Neural cell (in vitro differentiated cells): Measurements from ENCODE around the gene SNX14. TPM values are rescaled to one million over a fixed set of nuclear protein-coding genes. Genes with fewer than 3 reads are reported as not detected.

Experiments used
- H2AFZ ChIP-seq: fragments of 200-600, 300-800 bp; sonication (generic), shearing (Covaris generic); 2 replicates; pipeline ENCODE4 v1.6.0; 2014; ENCODE audit warnings: low read depth, mild to moderate bottlenecking, antibody characterized with exemption, low read length, moderate library complexity
- H3F3A ChIP-seq: fragments of 200-600 bp; shearing (Covaris generic); 2 replicates; pipeline ENCODE4 v1.6.1; 2016; ENCODE audit warnings: mild to moderate bottlenecking, moderate library complexity, mixed read lengths, antibody characterized with exemption, low read length; ENCODE audit not compliant: insufficient read depth, poor library complexity, severe bottlenecking
- H3K27ac ChIP-seq: fragments of 200-600, 300-800 bp; sonication (generic), shearing (Covaris generic); 2 replicates; pipeline ENCODE4 v1.5.1; 2014; ENCODE audit warnings: mild to moderate bottlenecking, low read length, moderate library complexity
- H3K27me3 ChIP-seq: fragments of 300-800, 200-600 bp; sonication (generic), shearing (Covaris generic); 2 replicates; pipeline ENCODE4 v1.6.0; 2014; ENCODE audit warnings: mild to moderate bottlenecking, low read depth, low read length, moderate library complexity; ENCODE audit not compliant: insufficient read depth
- H3K36me3 ChIP-seq: fragments of 300-800, 200-600 bp; sonication (generic), shearing (Covaris generic); 2 replicates; pipeline ENCODE4 v1.5.1; 2014; ENCODE audit warnings: mild to moderate bottlenecking, antibody characterized with exemption, low read length, moderate library complexity; ENCODE audit not compliant: insufficient read depth
- H3K4me2 ChIP-seq: fragments of 300-800, 200-600 bp; sonication (generic), shearing (Covaris generic); 2 replicates; pipeline ENCODE4 v1.6.0; 2014; ENCODE audit warnings: mild to moderate bottlenecking, low read length
- H3K4me3 ChIP-seq: fragments of 300-800, 200-600 bp; sonication (generic), shearing (Covaris generic); 2 replicates; pipeline ENCODE4 v1.5.1; 2014; ENCODE audit warnings: mild to moderate bottlenecking, low read length, moderate library complexity
- H3K79me2 ChIP-seq: fragments of 200-600 bp; shearing (Covaris generic); replicated peaks from 2 replicates; pipeline ENCODE4 v1.6.0; 2014; ENCODE audit warnings: mild to moderate bottlenecking, low read length, moderate library complexity; ENCODE audit not compliant: insufficient read depth
- H3K9ac ChIP-seq: fragments of 300-800, 200-600 bp; sonication (generic), shearing (Covaris generic); 2 replicates; pipeline ENCODE4 v1.6.1; 2016; ENCODE audit warnings: mild to moderate bottlenecking, low read length, mixed read lengths
- H3K9me2 ChIP-seq: fragments of 200-600 bp; shearing (Covaris generic); 2 replicates; pipeline ENCODE4 v1.6.1; 2016; ENCODE audit warnings: mild to moderate bottlenecking, low read length, mixed read lengths; ENCODE audit not compliant: insufficient read depth
- H3K9me3 ChIP-seq: fragments of 200-600, 300-800 bp; sonication (generic), shearing (Covaris generic); 2 replicates; pipeline ENCODE4 v1.6.1; 2016; ENCODE audit warnings: mild to moderate bottlenecking, mixed run types, low read length, moderate library complexity, mixed read lengths
- H4K20me1 ChIP-seq: fragments of 200-600 bp; shearing (Covaris generic); 2 replicates; pipeline ENCODE4 v1.6.1; 2016; ENCODE audit warnings: mild to moderate bottlenecking, mixed run types; ENCODE audit not compliant: insufficient read depth
- CTCF ChIP-seq: fragments of 450-650 bp; IDR thresholded peaks from 2 replicates; pipeline ENCODE4 v1.5.1; 2014; ENCODE audit warnings: antibody characterized with exemption, mild to moderate bottlenecking, moderate library complexity; ENCODE audit not compliant: poor library complexity, severe bottlenecking
- EP300 ChIP-seq: fragments of 450-650 bp; conservative IDR thresholded peaks from 2 replicates; pipeline ENCODE4 v1.6.1; 2014; ENCODE audit warnings: antibody characterized with exemption, mild to moderate bottlenecking, moderate library complexity; ENCODE audit not compliant: poor library complexity, severe bottlenecking
- MXI1 ChIP-seq: fragments of 450-650 bp; conservative IDR thresholded peaks from 2 replicates; pipeline ENCODE4 v1.6.1; 2014; ENCODE audit warnings: antibody characterized with exemption, mild to moderate bottlenecking; ENCODE audit not compliant: poor library complexity, severe bottlenecking
- POLR2AphosphoS5 ChIP-seq: IDR thresholded peaks from 2 replicates; pipeline ENCODE4 v1.6.1; 2012
- RAD21 ChIP-seq: fragments of 450-650 bp; conservative IDR thresholded peaks from 2 replicates; pipeline ENCODE4 v1.6.1; 2014; ENCODE audit warnings: antibody characterized with exemption, mild to moderate bottlenecking, moderate library complexity
- REST ChIP-seq: IDR thresholded peaks from 2 replicates; pipeline ENCODE4 v1.6.1; 2012; ENCODE audit warnings: borderline replicate concordance
- SMC3 ChIP-seq: fragments of 450-650 bp; conservative IDR thresholded peaks from 2 replicates; pipeline ENCODE4 v1.6.1; 2014; ENCODE audit warnings: antibody characterized with exemption, mild to moderate bottlenecking, moderate library complexity; ENCODE audit not compliant: poor library complexity
- TAF1 ChIP-seq: IDR thresholded peaks from 2 replicates; pipeline ENCODE4 v1.6.1; 2012; ENCODE audit warnings: low read depth
- polyA minus RNA-seq: library from RNA; depleted of rRNA, polyadenylated mRNA; stranded (reverse); fragments of >200 nt; gene quantifications from 2 replicates; pipeline ENCODE4 v1.2.3, GENCODE V29; 2014
- polyA plus RNA-seq: library from polyadenylated mRNA; depleted of rRNA; stranded (reverse); fragments of >200 nt; gene quantifications from 2 replicates; pipeline ENCODE4 v1.2.3, GENCODE V29; 2014

Gene SNX14, protein sequence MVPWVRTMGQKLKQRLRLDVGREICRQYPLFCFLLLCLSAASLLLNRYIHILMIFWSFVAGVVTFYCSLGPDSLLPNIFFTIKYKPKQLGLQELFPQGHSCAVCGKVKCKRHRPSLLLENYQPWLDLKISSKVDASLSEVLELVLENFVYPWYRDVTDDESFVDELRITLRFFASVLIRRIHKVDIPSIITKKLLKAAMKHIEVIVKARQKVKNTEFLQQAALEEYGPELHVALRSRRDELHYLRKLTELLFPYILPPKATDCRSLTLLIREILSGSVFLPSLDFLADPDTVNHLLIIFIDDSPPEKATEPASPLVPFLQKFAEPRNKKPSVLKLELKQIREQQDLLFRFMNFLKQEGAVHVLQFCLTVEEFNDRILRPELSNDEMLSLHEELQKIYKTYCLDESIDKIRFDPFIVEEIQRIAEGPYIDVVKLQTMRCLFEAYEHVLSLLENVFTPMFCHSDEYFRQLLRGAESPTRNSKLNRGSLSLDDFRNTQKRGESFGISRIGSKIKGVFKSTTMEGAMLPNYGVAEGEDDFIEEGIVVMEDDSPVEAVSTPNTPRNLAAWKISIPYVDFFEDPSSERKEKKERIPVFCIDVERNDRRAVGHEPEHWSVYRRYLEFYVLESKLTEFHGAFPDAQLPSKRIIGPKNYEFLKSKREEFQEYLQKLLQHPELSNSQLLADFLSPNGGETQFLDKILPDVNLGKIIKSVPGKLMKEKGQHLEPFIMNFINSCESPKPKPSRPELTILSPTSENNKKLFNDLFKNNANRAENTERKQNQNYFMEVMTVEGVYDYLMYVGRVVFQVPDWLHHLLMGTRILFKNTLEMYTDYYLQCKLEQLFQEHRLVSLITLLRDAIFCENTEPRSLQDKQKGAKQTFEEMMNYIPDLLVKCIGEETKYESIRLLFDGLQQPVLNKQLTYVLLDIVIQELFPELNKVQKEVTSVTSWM
- polyA plus RNA-seq (83.5 and 112 TPM in 2 replicates), polyA minus RNA-seq (89.8 and 124 TPM in 2 replicates)

DNA sequence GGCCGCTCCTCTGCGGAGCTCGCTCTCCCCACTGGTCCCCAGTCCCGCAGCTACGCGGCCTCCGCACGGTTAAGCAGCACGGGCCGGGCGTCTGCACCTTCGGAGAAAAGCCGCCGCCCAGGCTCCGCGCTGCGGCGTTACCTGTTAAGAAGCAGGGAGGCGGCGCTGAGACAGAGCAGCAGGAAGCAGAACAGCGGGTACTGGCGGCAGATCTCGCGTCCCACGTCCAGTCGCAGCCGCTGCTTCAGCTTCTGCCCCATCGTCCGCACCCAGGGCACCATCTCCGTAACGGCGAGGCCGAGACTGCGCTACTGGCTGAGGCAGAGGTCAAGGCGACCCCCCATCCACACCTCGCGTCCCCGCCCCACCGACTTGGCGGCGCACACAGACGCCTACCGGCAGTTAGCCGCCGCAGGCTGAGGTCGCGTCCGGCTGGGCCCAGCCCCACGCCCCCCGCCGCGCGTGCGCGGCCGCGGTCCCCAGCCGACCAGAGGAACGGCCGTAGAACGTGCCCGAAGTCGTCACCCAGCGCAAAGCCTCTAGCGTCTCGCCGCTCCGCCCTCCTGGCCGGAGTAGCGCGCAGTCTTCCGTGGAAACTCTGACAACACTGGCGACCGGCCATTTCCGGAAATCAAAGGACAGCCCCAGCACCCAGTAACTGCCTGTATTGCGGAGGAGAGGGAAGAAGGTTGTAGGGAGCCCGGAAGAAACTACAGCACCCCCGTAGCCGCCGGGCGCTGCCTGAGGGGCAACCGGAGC, at the start of gene SNX14:
Gene SNX14 (minus strand): TSS at position 421 of the 759 bp plus-strand sequence. CDS start 140 bp downstream, at position 281.
- H3K9me2 ChIP-seq = no peaks in the 10 kb centered on the region
- H3K27me3 ChIP-seq = no peaks in the 10 kb centered on the region
- H3K4me2 ChIP-seq = peak within 1 kb of the TSS; percentile 82
- H2AFZ ChIP-seq = peak within 1 kb of the TSS; percentile 63
- TF ChIP-seq POLR2AphosphoS5 = peak; percentile 68
- peak; percentile 41 for TF ChIP-seq EP300
- peak; percentile 62 for TF ChIP-seq MXI1
- TF ChIP-seq SMC3 = no peak
- TF ChIP-seq RAD21 = no peak
- TF ChIP-seq TAF1 = no peak
- peak; percentile 42 for TF ChIP-seq CTCF
- TF ChIP-seq REST = peak; percentile 55
- H4K20me1 ChIP-seq = no peaks in the 10 kb centered on the region
- peaks cover 8% of the 10 kb centered on the region for H3F3A ChIP-seq
- H3K27ac ChIP-seq = peak within 1 kb of the TSS; percentile 76
- H3K9me3 ChIP-seq = no peaks in the 10 kb centered on the region
- peak within 1 kb of the TSS; percentile 82 for H3K9ac ChIP-seq
- H3K36me3 ChIP-seq = no peaks in the 10 kb centered on the region
- peaks cover 33% of the 10 kb centered on the region for H3K79me2 ChIP-seq
- H3K4me3 ChIP-seq = peak within 1 kb of the TSS; percentile 83
